Measurements from ENCODE around the gene PKD1. TPM values are rescaled to one million over a fixed set of nuclear protein-coding genes. Genes with fewer than 3 reads are reported as not detected.

Gene PKD1
- total RNA-seq, 1 experiment from 2014 or later, result 14.1 TPM

DNA sequence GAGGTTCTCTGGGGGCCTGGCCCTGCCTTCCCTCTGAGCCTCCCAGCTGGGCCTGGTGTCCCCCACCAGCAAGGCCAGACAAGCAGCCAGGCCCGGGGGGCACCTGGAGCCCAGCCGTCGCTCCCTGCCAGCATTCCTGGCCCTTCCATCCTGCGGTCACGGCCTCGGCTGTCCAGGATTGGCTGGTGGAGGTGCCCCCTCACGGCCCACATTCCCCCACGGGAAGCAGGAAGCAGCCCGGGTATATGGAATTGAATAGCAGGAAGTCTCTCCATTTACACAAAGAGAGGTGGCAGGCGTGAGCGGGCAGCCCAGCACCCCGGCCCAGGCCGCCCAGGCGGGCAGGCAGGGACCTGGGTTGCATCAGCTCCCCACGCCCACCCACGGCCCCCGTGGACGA, 34.4 kb upstream of the PKD1 start:
- DNase-seq (ENCODE audit: low spot score), result no peak

DNA sequence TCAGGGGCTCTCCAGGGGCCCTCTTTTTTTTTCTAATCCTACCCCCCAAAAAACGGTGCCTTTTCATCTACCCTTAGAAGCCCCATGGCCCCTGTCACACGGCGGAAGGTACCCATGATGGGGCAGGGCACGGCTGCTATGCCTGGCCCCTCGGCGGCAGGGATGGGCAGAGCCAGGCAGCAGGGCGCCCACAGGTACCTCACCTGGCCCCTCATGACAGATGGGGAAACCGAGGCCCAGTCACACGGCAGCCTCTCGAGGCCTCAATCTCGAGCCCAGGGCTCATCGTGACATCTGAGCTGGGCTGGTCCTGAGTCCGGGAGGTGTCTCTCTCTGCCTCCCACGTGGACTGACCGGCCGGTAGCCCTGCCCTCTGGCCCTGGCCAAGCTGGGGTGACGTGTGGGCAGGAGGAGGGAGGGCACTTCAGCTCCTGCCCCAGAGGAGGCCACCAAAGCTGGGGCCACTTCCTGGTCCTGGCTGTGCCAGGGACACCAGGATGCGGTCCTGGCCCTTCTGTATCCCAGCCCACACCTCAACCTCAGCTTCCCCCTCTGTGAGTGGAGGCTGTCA, 31.5 kb upstream of the PKD1 start:
- DNase-seq (ENCODE audit: low spot score), result no peak

DNA sequence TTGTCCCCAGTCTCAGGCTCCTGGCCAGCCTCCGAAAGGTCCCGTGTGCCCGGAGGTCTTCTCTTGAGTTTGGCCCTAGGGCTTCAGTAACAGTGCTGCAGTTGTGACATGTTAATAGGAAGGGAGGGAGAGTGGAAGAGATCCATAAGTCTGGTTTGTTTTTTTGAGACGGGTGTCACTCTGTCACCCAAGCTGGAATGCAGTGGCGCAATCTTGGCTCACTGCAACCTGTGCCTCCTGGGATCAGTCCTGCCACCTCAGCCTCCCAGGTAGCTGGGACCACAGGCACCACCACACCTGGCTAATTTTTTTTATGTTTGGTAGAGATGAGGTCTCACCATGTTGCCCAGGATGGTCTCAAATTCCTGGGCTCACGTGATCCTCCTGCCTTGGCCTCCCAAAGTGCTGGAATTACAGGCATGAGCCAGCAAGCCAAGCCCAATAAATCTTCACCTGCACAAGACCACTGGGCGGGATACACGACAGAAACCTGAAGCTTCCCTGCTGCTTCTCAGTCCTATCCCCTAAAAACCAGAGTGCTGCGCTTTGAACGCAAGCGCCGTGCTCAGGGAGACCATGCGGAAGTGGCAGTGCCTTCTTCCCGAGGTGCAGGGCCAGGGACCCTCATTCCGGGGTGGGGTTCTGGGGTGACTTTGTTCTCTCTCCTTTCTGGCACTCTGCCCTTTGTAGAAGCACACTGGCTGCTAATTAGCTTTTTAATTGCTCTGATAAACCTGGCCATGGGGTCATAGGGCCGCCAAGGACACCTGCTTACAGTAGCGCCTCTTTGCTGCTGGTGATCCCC, 30.8 kb upstream of the PKD1 start:
- no peak for DNase-seq (ENCODE audit: low spot score)

DNA sequence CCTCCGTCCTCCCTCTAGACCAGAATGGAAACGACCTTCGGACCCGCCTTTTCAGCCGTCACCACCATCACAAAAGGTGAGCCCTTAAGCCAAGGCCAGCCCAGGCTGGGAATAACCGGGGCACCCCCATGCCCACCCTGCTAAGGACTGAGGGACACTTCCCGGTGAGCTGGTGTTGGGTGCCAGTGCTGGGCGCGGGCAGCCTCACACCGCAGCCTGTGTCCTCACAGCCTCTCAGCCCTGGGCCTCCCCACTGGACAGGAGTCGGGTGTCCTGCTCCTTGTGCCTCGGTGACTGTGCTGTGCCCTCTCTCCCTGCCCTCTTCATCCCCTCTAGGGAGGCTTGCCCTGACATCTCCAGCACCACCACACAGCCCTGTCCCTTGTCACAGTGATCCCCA, 30.2 kb upstream of the PKD1 start:
- no peak for DNase-seq (ENCODE audit: low spot score)

DNA sequence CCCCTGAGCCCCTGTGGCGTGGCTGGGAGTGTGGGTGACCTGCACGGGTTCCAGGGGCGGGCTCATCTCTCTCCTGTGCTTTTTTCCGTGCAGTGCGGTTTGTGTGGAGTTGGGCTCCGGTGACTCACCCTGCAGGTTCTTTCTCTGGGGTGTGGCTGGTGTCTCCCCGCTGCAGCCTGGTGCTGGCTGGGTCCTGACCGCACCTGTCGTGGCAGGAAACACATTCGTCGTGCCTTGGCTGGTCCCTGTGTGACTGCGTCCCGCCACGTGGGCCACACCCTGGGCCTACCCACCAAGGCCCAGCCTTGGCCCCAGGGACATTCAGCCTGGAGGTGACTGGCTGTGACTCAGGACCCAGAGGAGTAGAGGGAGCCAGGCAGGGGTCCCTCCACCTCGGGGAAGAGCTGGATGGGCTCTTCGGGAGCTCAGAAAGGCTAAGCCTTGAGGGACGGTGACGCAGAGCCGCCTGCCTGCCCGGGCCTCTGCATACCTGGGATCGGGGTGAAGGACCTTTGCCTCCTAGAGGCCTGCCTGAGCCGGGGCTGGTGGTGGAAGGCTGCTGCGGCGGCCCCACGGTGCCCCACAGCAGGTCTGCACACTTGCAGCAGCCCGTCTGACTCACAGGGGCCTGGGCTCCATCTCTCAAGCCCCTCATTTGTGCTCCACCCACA, 27.6 kb upstream of the PKD1 start:
- DNase-seq (ENCODE audit: low spot score), result no peak

DNA sequence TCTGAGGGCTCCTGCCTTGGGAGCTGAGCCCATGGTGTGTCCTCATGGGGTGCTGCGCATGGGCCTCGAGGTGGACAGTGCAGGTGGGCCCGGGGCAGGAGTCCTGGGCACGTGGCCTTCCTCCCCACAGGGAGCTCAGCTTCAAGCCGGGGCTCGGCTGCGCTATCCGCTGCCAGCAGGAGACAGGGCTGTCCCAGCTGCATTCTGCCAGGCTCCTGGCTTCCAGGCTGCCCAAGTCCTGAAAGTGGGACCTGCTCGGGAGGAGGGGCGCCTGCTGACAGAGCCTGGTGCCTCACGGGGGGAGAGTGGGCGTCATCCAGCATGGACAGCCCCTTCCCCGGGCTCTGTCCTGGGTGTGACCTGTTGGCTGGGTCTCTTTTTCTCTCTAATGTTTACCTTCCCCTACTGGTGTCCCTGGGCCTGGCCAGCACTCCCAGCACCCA, 27.0 kb upstream of the PKD1 start:
- DNase-seq (ENCODE audit: low spot score), result no peak

DNA sequence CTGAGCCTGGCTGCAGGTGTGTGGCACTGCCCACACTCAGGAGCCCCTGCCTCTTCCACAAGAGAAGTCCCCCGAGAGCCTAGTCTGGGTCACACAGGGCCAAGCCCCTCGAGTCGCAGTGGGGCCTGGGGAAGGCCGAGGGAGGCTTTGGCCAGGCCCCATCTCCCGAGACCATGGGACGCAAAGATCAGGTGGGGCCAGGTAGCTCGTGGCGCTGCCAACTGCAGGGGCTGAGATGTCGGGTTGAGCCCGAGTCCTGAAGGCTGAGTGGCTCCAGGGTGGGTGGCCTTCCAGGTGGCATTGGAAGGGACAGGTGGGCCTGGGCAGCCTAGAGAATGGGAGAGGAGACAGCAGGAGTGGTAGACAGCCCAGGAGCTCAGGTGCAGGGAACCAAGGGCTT, 26.2 kb upstream of the PKD1 start:
- no peak for DNase-seq (ENCODE audit: low spot score)

DNA sequence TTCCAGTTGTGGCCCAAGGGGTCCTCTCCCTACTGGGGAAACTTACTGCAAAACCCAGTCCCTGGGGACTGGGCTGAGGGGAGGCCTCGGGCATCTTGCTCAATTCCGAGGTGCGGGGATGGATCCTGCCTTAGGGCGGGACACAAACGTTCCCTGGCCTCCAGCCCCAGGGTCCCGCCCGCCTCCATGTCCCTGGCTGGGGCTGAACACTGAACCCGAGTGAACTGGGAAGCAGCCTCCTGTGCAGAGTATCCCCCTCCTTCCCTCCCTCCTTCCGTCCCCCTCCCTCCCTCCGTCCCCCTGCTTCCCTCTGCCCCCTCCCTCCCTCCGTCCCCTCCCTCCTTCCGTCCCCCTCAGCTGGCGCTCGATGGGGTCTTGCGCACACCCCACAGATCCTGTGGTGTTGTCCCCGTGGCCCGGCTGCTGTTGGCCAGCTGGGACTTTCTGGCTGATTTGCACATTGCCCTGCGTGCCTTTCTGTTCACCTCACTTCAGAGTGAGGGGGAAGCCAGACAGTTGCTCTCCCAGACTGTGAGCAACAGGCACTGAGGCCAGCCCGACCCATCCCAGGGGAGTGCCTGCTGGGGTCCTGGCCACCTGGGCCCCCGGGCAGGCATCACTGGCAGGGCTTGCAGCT, 25.3 kb upstream of the PKD1 start:
- no peak for DNase-seq (ENCODE audit: low spot score)

DNA sequence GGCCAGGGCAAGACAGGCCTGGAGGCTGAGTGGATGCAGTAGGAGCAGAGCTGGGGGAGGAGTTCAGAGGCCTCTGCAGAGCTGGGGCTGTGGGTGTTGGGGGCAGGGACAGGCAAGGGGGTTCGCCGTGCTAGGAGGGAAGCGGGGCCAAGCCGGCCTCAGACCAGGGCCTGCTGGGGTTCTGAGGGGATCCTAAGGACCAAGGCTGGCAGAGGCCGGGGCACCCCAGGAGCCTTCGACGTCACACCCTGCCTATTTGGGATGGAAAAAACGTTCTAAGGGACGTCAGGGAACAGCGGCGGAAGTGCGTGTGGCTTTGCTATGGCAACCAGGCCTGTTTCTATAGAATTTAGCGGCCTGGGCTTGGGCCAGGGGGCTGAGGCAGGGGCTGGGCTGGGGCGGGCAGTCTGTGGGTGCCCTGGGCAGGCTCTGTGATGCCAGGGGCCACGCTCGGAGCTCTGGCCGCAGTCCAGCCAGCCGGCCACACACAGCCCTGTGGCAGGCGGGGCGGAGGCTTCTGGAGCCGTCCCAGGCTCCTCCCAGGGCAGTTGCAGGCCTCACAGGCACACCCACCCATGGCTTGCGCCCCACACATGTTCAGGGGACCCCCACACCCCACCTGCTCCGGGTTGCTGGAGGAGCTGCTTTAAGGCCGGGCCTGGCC, 23.6 kb upstream of the PKD1 start:
- DNase-seq (ENCODE audit: low spot score), result no peak

DNA sequence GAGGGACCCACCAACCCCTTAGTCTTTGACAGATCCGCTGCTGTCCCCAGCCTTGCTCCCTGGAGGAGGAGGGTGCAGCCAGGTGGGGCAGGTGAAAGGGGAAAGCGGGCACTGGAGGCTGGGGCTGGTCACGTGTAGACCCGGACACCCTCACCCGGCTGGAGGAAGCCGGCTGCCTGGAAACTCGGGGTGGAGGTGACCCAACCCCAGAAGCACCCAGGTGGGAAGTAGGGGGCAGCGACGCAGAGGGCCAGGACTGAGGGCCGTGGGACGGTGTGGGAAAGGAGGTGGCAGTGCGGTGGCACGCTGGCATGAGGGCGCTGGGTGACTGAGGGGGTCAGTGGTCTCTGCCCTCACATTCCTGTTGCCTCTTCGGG, 22.6 kb upstream of the PKD1 start:
- no peak for DNase-seq (ENCODE audit: low spot score)

DNA sequence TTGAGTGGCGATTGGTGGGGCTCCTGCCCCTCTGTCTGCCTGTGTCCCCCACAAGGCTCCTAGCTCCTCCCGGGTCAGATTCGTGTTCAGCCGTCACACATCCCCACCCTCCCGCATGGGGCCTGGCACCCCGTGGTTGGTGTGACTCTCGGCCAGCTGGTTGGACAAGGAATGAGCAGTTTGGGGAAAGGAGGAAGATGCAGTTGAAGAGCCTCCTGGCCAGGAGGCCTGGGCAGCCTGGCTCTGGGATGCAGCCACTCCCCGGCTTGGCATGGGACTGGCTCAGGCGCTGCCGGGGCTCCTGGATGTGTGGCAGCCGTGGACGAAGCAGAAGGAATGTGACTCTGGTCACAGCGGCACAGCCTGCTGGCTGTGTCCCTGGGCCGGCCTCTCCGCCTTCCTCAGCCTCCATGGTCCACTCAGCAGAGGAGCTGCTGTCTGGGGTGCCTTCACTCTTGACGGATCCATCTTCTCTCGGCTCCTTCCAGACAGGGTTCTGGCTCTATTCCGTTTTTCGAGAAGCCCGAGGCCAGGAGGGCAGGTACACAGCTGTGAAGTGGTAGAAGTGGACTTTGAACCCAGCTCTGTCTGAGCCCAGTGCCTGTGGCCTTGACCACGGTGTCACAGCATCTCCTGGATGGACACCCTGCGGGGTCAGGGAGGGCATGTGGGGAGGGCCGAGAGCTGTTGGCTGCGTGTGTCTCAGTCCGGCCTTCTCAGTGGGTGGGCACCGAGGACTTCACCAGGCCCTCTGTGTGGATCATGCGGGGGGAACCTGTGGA, 22.0 kb upstream of the PKD1 start:
- no peak for DNase-seq (ENCODE audit: low spot score)

DNA sequence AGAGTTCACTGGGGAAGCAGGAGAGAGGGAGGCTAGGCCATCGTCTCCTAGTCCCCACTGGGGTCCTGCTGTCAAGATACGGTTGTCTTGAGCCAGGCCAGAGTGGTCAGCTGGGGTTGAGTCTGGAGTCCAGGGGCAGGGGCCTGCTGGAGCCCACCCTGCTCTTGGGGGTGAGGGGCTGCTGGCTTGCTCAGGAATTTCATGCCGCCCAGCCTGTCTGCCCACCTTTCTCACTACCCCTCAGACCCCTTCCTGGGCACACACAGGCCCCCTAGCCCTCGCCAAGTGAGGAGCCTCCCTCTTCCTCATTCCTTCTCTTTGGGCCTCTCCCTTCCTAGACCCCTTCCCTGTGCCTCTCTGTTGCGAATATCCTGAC, 21.1 kb upstream of the PKD1 start:
- no peak for DNase-seq (ENCODE audit: low spot score)

DNA sequence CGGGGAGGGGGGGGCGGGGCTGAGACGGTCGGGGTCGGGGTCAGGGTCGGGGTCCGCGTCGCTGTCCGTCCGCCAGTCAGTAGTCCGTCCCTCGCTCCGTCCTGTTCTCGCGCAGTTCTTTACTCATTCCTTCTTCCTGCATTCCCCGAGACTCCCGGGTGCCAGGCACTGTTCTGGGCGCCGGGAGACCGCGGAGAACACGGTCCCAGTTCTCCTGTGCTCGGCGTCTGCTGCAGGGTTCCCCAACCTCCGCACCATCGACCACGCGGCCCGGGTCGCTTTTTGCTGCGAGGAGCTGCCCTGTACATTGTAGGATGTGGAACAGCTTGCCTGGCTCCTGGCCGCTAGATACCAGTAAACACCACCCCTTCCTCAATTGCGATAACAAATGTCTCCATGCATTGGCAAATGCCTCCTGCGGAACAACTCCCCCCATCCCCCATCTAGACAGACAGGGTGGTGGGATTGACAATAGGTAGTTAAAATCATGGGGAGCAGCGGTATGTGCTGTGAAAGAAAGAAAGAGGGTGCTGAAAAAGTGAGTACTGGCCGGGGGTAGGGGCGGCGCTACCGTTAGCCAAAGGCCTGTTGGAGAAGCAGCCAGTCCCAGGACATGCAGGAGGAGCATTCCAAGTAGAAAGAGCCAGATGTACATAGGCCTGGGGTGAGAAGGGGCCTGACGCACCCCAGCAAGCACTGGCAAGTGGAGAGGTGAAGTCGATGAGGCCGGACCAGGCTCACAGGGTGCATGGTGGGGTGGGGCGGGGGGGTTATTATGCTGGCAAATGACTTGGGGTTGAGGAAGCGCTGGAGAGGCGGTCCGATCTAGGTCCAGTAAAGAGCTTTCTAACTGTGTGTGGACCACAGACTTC, 20.5 kb upstream of the PKD1 start:
- DNase-seq (ENCODE audit: low spot score), result no peak

DNA sequence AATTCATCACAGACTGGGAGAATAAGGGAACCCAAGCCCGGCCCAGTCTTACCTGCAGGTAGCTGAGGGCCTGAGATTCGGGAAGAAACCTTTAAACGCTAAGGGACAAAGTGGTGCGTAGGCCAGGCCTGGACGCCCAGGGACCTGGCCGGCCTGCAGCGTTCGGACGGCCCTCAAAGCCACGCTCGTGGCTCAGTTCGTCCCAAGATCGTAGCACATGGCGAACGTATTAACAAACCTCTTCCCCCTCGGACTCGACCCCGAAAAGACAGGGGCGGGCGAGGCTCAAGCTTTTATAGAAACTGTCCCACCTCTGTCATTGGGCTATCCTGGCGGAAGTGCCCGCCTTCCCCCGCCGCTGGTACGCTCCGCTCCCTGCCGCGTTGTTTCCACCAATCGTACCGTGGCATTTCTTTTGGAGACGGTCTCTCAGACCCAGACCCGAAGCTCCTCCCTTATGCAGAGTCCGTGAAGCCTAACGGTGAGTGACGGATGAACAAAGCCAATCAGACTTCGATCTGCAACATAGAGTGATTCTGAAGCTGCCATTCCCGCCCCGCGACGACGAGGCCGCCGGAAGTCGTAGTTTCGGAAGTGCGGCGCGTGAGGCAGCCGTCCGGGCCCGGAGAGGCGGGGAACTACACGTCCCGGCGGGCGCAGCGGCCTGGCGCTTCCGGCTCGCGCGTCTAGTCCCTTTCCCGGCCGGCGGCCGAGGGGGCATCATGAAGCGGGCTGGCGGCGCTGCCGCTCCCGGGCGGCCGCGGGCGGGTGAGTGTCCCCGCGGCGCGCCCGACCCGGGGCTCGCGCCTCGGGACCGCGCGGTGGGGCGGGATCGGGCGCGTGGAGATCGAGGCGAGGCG, 19.6 kb upstream of the PKD1 start, which contains the start of gene TRAF7:
TRAF7 (plus strand) TSS at position 692 of the 860 bp plus-strand sequence. CDS start 8,139 bp downstream, outside the sequence.
- peak; percentile 100 for DNase-seq (ENCODE audit: low spot score)

DNA sequence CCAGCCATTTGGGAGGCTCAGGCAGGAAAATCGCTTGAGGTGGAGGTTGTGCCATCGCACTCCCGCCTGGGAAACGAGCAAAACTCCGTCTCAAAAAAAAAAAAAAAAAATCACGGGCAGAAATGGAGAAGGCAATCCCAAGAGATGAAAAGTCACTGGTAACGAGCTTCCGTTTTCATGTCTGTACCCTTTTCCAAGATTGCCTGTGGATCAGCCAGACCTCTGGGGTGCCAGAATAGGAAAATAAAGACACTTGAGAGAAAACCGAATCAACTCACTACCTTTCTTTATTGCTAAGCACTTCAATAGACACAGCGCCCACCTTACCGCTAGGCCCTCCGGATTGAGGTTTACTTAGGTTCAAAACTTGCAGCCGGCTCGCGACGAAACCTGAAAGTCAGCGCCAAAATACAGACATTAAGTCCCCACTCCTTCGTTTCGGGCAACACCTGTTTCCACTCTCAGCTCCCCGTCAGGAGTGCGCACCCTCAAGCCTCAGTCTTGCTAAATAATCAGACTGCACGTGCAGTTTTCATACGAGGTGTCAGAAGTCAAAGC, 18.9 kb upstream of the PKD1 start:
- no peak for DNase-seq (ENCODE audit: low spot score)

DNA sequence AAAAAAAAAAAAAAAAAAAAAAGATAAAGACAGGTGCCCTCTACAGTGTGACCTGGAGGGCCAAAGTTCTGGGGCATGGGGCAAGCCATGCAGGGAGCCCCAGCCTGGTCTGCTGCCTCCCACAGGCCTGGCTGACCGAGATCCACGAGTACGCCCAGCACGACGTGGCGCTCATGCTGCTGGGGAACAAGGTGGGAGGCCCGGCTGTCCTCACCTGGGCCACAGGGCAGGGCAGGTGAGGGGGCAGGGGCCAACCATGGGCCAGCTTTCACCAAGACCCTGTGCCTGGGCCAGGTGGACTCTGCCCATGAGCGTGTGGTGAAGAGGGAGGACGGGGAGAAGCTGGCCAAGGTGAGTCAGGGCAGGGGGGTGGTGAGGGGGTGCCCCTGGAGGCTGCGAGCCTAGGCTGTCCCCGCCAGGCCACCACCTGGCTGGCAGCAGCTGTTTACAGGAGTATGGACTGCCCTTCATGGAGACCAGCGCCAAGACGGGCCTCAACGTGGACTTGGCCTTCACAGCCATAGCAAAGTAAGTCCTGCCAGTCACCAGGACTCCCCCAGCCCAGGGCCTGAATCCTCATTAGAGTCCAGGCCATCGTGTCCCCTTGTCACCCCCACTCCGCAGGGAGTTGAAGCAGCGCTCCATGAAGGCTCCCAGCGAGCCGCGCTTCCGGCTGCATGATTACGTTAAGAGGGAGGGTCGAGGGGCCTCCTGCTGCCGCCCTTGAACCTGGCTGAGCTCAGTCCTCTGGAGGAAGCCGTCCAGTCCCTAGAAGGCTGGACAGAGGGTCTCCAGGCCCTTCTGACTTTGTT, 17.2 kb upstream of the PKD1 start:
- DNase-seq (ENCODE audit: low spot score), result no peak

DNA sequence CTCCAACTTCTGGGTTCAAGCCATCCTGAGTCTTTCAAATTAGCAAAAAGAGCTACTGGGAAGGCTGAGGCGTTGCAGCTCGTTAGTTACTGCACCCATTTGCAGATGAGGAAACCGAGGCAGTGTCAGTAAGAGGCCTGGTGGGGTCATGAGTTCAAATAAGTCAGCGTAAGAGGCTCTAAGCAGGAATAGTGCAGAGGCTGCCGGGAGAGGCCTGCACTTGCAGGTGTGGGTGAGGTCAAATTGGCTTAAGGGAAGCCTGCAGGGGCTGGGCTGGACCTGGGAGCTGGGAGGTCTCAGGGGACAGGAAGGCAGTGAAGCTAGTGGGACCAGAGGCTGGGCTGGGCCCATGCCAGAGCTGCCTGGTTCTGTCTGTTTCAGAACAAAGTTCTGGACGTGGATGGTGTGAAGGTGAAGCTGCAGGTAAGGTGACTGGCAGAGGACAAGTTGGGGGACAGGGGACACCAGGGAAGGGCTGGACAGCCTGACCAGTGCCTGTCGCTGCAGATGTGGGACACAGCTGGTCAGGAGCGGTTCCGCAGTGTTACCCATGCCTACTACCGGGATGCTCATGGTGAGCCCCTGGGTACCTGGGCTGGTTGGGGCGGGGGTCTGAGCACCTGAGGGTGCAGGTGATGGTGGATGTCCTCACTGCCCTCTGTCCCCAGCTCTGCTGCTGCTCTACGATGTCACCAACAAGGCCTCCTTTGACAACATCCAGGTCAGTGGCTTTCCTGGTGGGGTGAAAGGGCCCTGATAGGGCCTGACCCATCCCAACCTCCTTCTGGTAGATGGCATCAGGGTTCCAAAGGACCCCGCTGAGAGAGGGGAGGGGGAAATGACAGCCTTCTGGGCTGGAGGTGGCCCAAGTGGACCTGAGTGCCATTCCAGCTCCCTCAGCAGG, 15.7 kb upstream of the PKD1 start:
- no peak for DNase-seq (ENCODE audit: low spot score)

All from H4 (cell line).